GM21825 (cell line): ENCODE results near the gene LMBRD2.
"Not testable (repeated sequence)": the region's sequence is repeated elsewhere in the genome, so short reads cannot be mapped to it uniquely, and the experiment has no call there.

ENCODE experiments used
- ATAC-seq: cut with Tn5 transposase; IDR thresholded peaks from one replicate; pipeline ENCODE4 v1.9.1; 2021; ENCODE audit warnings: mild to moderate bottlenecking, moderate library complexity; ENCODE audit not compliant: unreplicated experiment

The LMBRD2 gene

GRCh38 chr5:36151434-36152323 lies at the start of gene LMBRD2, which contains the start of gene SKP2:
LMBRD2 (minus strand) TSS chr5:36151887; CDS start chr5:36143349, 8,538 bp downstream.
SKP2 (plus strand) TSS chr5:36152111; CDS start chr5:36152263, 152 bp downstream.
- ATAC-seq: peak; percentile 98

- no peak for ATAC-seq
Measured at GRCh38 chr5:36200513-36200912, 48.8 kb upstream of the LMBRD2 start.

GRCh38 chr5:36199620-36200019 lies 47.9 kb upstream of the LMBRD2 start:
- ATAC-seq: no peak

- ATAC-seq: not testable (repeated sequence)
Measured at GRCh38 chr5:36198783-36199182, 47.1 kb upstream of the LMBRD2 start.

- no peak for ATAC-seq
Measured at GRCh38 chr5:36198281-36198680, 46.6 kb upstream of the LMBRD2 start.

- no peak for ATAC-seq
Measured at GRCh38 chr5:36193746-36194145, 42.1 kb upstream of the LMBRD2 start.

GRCh38 chr5:36184408-36184807 lies 32.7 kb upstream of the LMBRD2 start:
- not testable (repeated sequence) for ATAC-seq

- ATAC-seq: no peak
Measured at GRCh38 chr5:36181774-36182173, 30.1 kb upstream of the LMBRD2 start.

- no peak for ATAC-seq
Measured at GRCh38 chr5:36180556-36181350, 29.1 kb upstream of the LMBRD2 start.

GRCh38 chr5:36179950-36180349 lies 28.3 kb upstream of the LMBRD2 start:
- ATAC-seq: no peak

GRCh38 chr5:36178524-36178890 lies 26.8 kb upstream of the LMBRD2 start:
- no peak for ATAC-seq

- ATAC-seq: no peak
Measured at GRCh38 chr5:36177715-36178523, 26.2 kb upstream of the LMBRD2 start.

- ATAC-seq: peak; percentile 95
Measured at GRCh38 chr5:36177154-36177553, 25.5 kb upstream of the LMBRD2 start.

- no peak for ATAC-seq
Measured at GRCh38 chr5:36175043-36175442, 23.4 kb upstream of the LMBRD2 start.

GRCh38 chr5:36174119-36174518 lies 22.4 kb upstream of the LMBRD2 start:
- ATAC-seq: no peak

GRCh38 chr5:36173426-36173825 lies 21.7 kb upstream of the LMBRD2 start:
- no peak for ATAC-seq

- no peak for ATAC-seq
Measured at GRCh38 chr5:36172599-36172998, 20.9 kb upstream of the LMBRD2 start.

GRCh38 chr5:36170832-36171424 lies 19.2 kb upstream of the LMBRD2 start:
- no peak for ATAC-seq

GRCh38 chr5:36168737-36169136 lies 17.1 kb upstream of the LMBRD2 start:
- ATAC-seq: no peak

GRCh38 chr5:36164461-36164860 lies 12.8 kb upstream of the LMBRD2 start:
- no peak for ATAC-seq
